Prostate gland (tissue), 2 donors: ENCODE results near the gene HNRNPA3. TPM values are rescaled to one million over a fixed set of nuclear protein-coding genes. Genes with fewer than 3 reads are reported as not detected.
"Not testable (repeated sequence)": the region's sequence is repeated elsewhere in the genome, so short reads cannot be mapped to it uniquely, and the experiment has no call there.

Experiments used
- DNase-seq: peaks from one replicate; pipeline ENCODE4 v3.0.0-alpha.2; 2019; ENCODE audit warnings: low spot score
- H3K27ac ChIP-seq, 2 donors: fragments of 200-600 bp; sonication (generic); 2 replicates each; pipeline ENCODE4 v1.5.1; 2017 to 2019
- H3K27me3 ChIP-seq: fragments of 200-600 bp; sonication (generic); replicated peaks from 2 replicates; pipeline ENCODE4 v1.5.1; 2019; ENCODE audit not compliant: insufficient read depth
- H3K36me3 ChIP-seq, 2 donors: fragments of 200-600 bp; sonication (generic); 1 replicate in 1 of 2; 2 replicates in 1 of 2; pipeline versions ENCODE4 v1.5.1 to v1.8.1; 2017 to 2019
- H3K4me1 ChIP-seq: fragments of 200-600 bp; sonication (generic); replicated peaks from 2 replicates; pipeline ENCODE4 v1.5.1; 2019
- H3K4me3 ChIP-seq, 2 donors: fragments of 200-600 bp; sonication (generic); 2 replicates each; pipeline ENCODE4 v1.5.1; 2017 to 2019
- H3K9me3 ChIP-seq: fragments of 200-600 bp; sonication (generic); 2 replicates; pipeline ENCODE4 v1.5.1; 2017
- CTCF ChIP-seq, 4 experiments: fragments of 200-600 bp in 2 of 4; fragments of 450-650 bp in 2 of 4; sonication (generic) in 2 of 4; IDR thresholded peaks; 1 replicate in 3 of 4; 2 replicates in 1 of 4; pipeline ENCODE4 v1.5.1; 2016 to 2019; ENCODE audit warnings: antibody characterized with exemption in 4 of 4, mild to moderate bottlenecking in 2 of 4, moderate library complexity in 2 of 4
- POLR2A ChIP-seq: fragments of 450-650 bp; IDR thresholded peaks from one replicate; pipeline ENCODE4 v1.6.1; 2016; ENCODE audit warnings: antibody characterized with exemption, mild to moderate bottlenecking
- POLR2AphosphoS5 ChIP-seq: sonication (generic); formaldehyde crosslinking; IDR thresholded peaks from one replicate; pipeline ENCODE4 v1.6.1; 2017; ENCODE audit warnings: antibody characterized with exemption
- WGBS: methylation state at CpG from one replicate; pipeline ENCODE4 v1.1.5; 2018; 5-methylcytosine and 5-hydroxymethylcytosine counted together
- intact Hi-C: fragments of 100-400 bp; cut with DNase I; formaldehyde crosslinking; loops from one replicate; pipeline ENCODE4 v1.14.2; 2022
- total RNA-seq, 2 donors: library from RNA; depleted of rRNA; stranded (reverse); fragments of >200 nt; gene quantifications; one replicate each; pipeline ENCODE4 v1.1.0, GENCODE V29; 2016

HNRNPA3 gene
- total RNA-seq, 2 donors from 2014 or later, result 56.5 to 57.0 TPM

DNA sequence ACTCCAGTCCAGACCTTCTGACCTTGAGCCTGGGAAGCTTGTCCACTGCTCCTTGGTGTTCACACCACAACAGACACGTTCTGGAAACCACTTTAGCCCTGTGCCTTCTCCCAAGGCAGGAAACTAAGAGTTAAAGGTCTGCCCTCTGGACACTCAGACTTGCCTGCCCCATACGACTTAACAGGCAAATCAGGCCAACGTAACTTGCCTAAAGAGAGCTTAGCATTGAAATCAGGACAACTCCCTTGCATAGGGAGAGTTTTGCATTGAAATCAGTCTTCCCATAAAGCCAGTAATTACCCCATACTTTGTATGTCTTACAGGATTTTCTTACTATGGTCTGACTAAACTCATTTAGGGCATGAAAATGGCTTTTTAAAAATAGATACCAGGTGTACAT is 33.4 kb downstream of the HNRNPA3 start:
- no peaks in the 10 kb centered on the region for H3K9me3 ChIP-seq
- 47% methylated on average over 3 of the region's 3 CpGs for WGBS
- H3K27ac ChIP-seq, result no peak overlapping the region
- no peak overlapping the region for H3K4me3 ChIP-seq
- H3K4me1 ChIP-seq, result peaks cover 20% of the 10 kb centered on the region
- no peaks in the 10 kb centered on the region for H3K36me3 ChIP-seq
- no peak for TF ChIP-seq POLR2A
- TF ChIP-seq POLR2AphosphoS5, result no peak
- TF ChIP-seq CTCF (IDR thresholded peaks at IDR 0.05), result no peak
- DNase-seq, result no peak
- intact Hi-C loops, result no loop called here
- no peaks in the 10 kb centered on the region for H3K27me3 ChIP-seq

DNA sequence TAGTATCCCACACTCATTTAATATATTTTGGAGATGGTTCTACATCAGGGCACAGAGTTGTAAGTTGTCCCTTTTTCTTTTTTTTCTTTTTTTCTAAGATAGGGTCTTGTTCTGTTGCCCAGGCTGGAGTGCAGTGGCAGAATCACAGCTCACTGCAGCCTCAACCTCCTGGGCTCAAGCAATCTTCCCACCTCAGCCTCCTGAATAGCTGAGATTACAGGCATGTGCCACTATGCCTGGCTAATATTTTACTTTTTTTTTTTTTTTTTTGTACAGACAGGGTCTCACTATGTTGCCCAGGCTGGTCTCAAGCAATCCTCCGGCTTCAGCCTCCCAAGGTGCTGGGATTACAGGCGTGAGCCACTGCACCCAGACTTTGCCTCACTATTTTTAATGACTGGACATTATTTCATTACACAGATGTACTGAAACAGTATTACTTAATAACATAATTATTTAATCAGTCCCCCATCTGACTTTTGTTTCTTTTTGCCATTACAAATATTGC is 34.0 kb downstream of the HNRNPA3 start:
- peaks cover 16% of the 10 kb centered on the region for H3K4me1 ChIP-seq
- H3K27me3 ChIP-seq, H3K9me3 ChIP-seq, H3K27ac ChIP-seq, intact Hi-C loops, DNase-seq, H3K36me3 ChIP-seq, H3K4me3 ChIP-seq: not testable (repeated sequence)
- 80% methylated on average over 2 of the region's 2 CpGs for WGBS

- Histone ChIP-seq H3K4me3 (no peak overlapping the region), H3K27ac (no peak overlapping the region), H3K27me3 (no peaks in the 10 kb centered on the region), H3K36me3 (no peaks in the 10 kb centered on the region), H3K9me3 (no peaks in the 10 kb centered on the region), H3K4me1 (peaks cover 8% of the 10 kb centered on the region)
- DNase-seq, result no peak
- WGBS, result 83% methylated on average over 6 of the region's 6 CpGs
- intact Hi-C loops, result no loop called here
- TF ChIP-seq POLR2A (no peak), CTCF (IDR thresholded peaks at IDR 0.05) (no peak), POLR2AphosphoS5 (no peak)
Measured at GRCh38 chr2:177247693-177248262, 35.2 kb downstream of the HNRNPA3 start.

GRCh38 chr2:177249038-177249437 is 36.4 kb downstream of the HNRNPA3 start:
- intact Hi-C loops, result no loop called here
- Histone ChIP-seq H3K4me1 (peaks cover 4% of the 10 kb centered on the region), H3K27me3 (no peaks in the 10 kb centered on the region), H3K27ac (no peak overlapping the region), H3K36me3 (no peaks in the 10 kb centered on the region), H3K9me3 (no peaks in the 10 kb centered on the region), H3K4me3 (no peak overlapping the region)
- DNase-seq, result no peak
- TF ChIP-seq POLR2AphosphoS5 (no peak), POLR2A (no peak)
- 92% methylated on average over 7 of the region's 7 CpGs for WGBS

- no peak for TF ChIP-seq POLR2A
- TF ChIP-seq CTCF (IDR thresholded peaks at IDR 0.05), result no peak
- no peak for TF ChIP-seq POLR2AphosphoS5
- H3K27me3 ChIP-seq, result no peaks in the 10 kb centered on the region
- no peak for DNase-seq
- H3K9me3 ChIP-seq, result no peaks in the 10 kb centered on the region
- intact Hi-C loops, result no loop called here
- no peak overlapping the region for H3K4me3 ChIP-seq
- no peaks in the 10 kb centered on the region for H3K36me3 ChIP-seq
- peaks cover 9% of the 10 kb centered on the region for H3K4me1 ChIP-seq
- 86% methylated on average over 5 of the region's 5 CpGs for WGBS
- no peak overlapping the region for H3K27ac ChIP-seq
Measured at GRCh38 chr2:177250461-177250860, 37.9 kb downstream of the HNRNPA3 start.

DNA sequence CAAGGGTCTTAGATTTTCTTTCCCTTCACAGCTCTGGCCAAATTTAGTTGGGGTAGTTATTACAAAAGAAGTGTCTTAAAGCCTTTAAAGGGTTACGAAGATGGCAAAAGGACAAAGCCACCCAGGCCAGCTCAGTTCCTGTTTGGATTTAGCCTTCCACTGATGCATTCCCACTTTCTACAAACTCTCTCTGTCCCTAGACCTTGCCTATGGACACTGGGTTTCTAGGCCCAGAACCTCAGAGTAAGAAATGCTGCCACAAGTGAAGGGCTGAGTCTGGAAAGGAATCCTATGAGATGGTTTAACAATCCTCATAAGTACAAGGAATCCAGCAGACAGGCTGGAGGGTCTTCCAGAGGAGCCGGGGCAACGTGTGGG is 38.6 kb downstream of the HNRNPA3 start:
- TF ChIP-seq CTCF (IDR thresholded peaks at IDR 0.05), result no peak
- TF ChIP-seq POLR2A, result no peak
- TF ChIP-seq POLR2AphosphoS5, result no peak
- 88% methylated on average over 3 of the region's 3 CpGs for whole genome bisulfite sequencing
- no peaks in the 10 kb centered on the region for H3K27me3 ChIP-seq
- no peak overlapping the region for H3K4me3 ChIP-seq
- H3K36me3 ChIP-seq, result no peaks in the 10 kb centered on the region
- peak overlapping the region in 1 of 2 donors; percentile 8 for H3K27ac ChIP-seq
- intact Hi-C loops, result no loop called here
- DNase-seq, result no peak
- no peaks in the 10 kb centered on the region for H3K9me3 ChIP-seq
- peaks cover 9% of the 10 kb centered on the region for H3K4me1 ChIP-seq
